CD14-positive monocyte (primary cell): ENCODE results near the gene GRAMD1A. TPM values are rescaled to one million over a fixed set of nuclear protein-coding genes. Genes with fewer than 3 reads are reported as not detected.
"Not testable (repeated sequence)": the region's sequence is repeated elsewhere in the genome, so short reads cannot be mapped to it uniquely, and the experiment has no call there.

ENCODE experiments used
- DNase-seq, 3 donors: peaks; one replicate each; pipeline ENCODE4 v3.0.0-alpha.2; 2011 to 2022
- H2AFZ ChIP-seq: 2 replicates; pipeline ENCODE4 v1.6.0; 2012; ENCODE audit warnings: mild to moderate bottlenecking, low read depth, low read length, inconsistent platforms; ENCODE audit not compliant: insufficient read depth, poor library complexity, severe bottlenecking
- H3K27ac ChIP-seq, 2 donors: 1 replicate in 1 of 2; 2 replicates in 1 of 2; pipeline ENCODE4 v1.5.1; 2012 to 2013; ENCODE audit warnings: low read length in 2 of 2, control low read depth in 1 of 2, inconsistent platforms in 1 of 2, low read depth in 1 of 2, mild to moderate bottlenecking in 1 of 2
- H3K27me3 ChIP-seq, 2 donors: one replicate each; pipeline versions ENCODE4 v1.6.0 to v1.6.1; 2011 to 2013; ENCODE audit warnings: low read length in 2 of 2; ENCODE audit not compliant: control insufficient read depth in 2 of 2, insufficient read depth in 2 of 2
- H3K36me3 ChIP-seq, 2 donors: replicated peaks in 1 of 2; 1 replicate in 1 of 2; 2 replicates in 1 of 2; pipeline versions ENCODE4 v1.5.1 to v1.6.1; 2012 to 2013; ENCODE audit warnings: low read length in 2 of 2, control low read depth in 1 of 2, inconsistent platforms in 1 of 2, mild to moderate bottlenecking in 1 of 2; ENCODE audit not compliant: insufficient read depth in 2 of 2, control insufficient read depth in 1 of 2
- H3K4me1 ChIP-seq, 2 donors: 1 replicate in 1 of 2; 2 replicates in 1 of 2; pipeline versions ENCODE4 v1.5.1 to v1.6.1; 2012 to 2013; ENCODE audit warnings: low read length in 2 of 2, control low read depth in 1 of 2, inconsistent platforms in 1 of 2, mild to moderate bottlenecking in 1 of 2, moderate library complexity in 1 of 2; ENCODE audit not compliant: insufficient read depth in 2 of 2, control insufficient read depth in 1 of 2
- H3K4me2 ChIP-seq: replicated peaks from 2 replicates; pipeline ENCODE3; 2012; ENCODE audit warnings: low read length, moderate library complexity, mild to moderate bottlenecking; ENCODE audit not compliant: poor library complexity, severe bottlenecking; ENCODE audit errors: extremely low read depth
- H3K4me3 ChIP-seq, 3 experiments: fragments of 200-600 bp in 1 of 3; sonication (generic) in 1 of 3; replicated peaks in 1 of 3; 1 replicate in 2 of 3; 2 replicates in 1 of 3; pipeline ENCODE4 v1.5.1; 2011 to 2013; ENCODE audit warnings: low read length in 3 of 3, mild to moderate bottlenecking in 3 of 3, control low read depth in 2 of 3, low read depth in 2 of 3, inconsistent platforms in 1 of 3, moderate library complexity in 1 of 3
- H3K79me2 ChIP-seq: 2 replicates; pipeline ENCODE4 v1.6.0; 2012; ENCODE audit warnings: mild to moderate bottlenecking, control low read depth, inconsistent platforms, low read length, moderate library complexity; ENCODE audit not compliant: insufficient read depth
- H3K9ac ChIP-seq: 2 replicates; pipeline ENCODE4 v1.6.0; 2017; ENCODE audit warnings: low read length, mild to moderate bottlenecking; ENCODE audit not compliant: insufficient read depth, poor library complexity, severe bottlenecking
- H3K9me3 ChIP-seq, 2 donors: replicated peaks in 1 of 2; 1 replicate in 1 of 2; 2 replicates in 1 of 2; pipeline versions ENCODE4 v1.5.1 to v1.6.1; 2012 to 2013; ENCODE audit warnings: low read length in 2 of 2, control low read depth in 1 of 2; ENCODE audit not compliant: control insufficient read depth in 1 of 2, insufficient read depth in 1 of 2
- H4K20me1 ChIP-seq: 2 replicates; pipeline ENCODE4 v1.6.0; 2012; ENCODE audit warnings: mild to moderate bottlenecking, low read length, control low read depth, moderate library complexity; ENCODE audit not compliant: insufficient read depth
- H3K27ac Mint-ChIP-seq, 7 donors: one replicate each; pipeline ENCODE4 v1.8.0; 2020; ENCODE audit warnings: mild to moderate bottlenecking in 7 of 7, mixed read lengths in 7 of 7, moderate library complexity in 6 of 7, inconsistent platforms in 2 of 7
- H3K27me3 Mint-ChIP-seq, 3 donors: one replicate each; pipeline ENCODE4 v1.8.0; 2021 to 2022; ENCODE audit warnings: low read depth in 3 of 3, mild to moderate bottlenecking in 3 of 3, mixed read lengths in 3 of 3, moderate library complexity in 3 of 3, inconsistent platforms in 1 of 3
- H3K36me3 Mint-ChIP-seq, 2 donors: one replicate each; pipeline ENCODE4 v1.8.0; 2020; ENCODE audit warnings: mixed read lengths in 2 of 2, inconsistent platforms in 1 of 2, mild to moderate bottlenecking in 1 of 2
- H3K4me1 Mint-ChIP-seq: one replicate; pipeline ENCODE4 v1.8.0; 2020; ENCODE audit warnings: mild to moderate bottlenecking, mixed read lengths
- H3K4me3 Mint-ChIP-seq, 2 donors: one replicate each; pipeline ENCODE4 v1.8.0; 2020; ENCODE audit warnings: mild to moderate bottlenecking in 2 of 2, mixed read lengths in 2 of 2, moderate library complexity in 1 of 2
- H3K9me3 Mint-ChIP-seq, 7 donors: one replicate each; pipeline ENCODE4 v1.8.0; 2020 to 2022; ENCODE audit warnings: mixed read lengths in 7 of 7, mild to moderate bottlenecking in 6 of 7, moderate library complexity in 6 of 7, inconsistent platforms in 2 of 7
- WGBS: methylation state at CpG from one replicate; pipeline ENCODE4 v1.1.5; 2013; ENCODE audit warnings: missing lambda C conversion rate; ENCODE audit not compliant: insufficient coverage; 5-methylcytosine and 5-hydroxymethylcytosine counted together
- intact Hi-C, 2 donors: fragments of 100-400 bp; cut with micrococcal nuclease; formaldehyde crosslinking; loops; one replicate each; pipeline versions ENCODE4 v1.15.0 to v1.15.1; 2023
- polyA plus RNA-seq, 3 donors: library from polyadenylated mRNA; depleted of rRNA in 1 of 3; unstranded in 2 of 3; stranded (reverse) in 1 of 3; fragments of 300-500 nt in 2 of 3; fragments of >200 nt in 1 of 3; fragmentation: Illumina TruSeq in 2 of 3; gene quantifications; 1 replicate in 2 of 3; 2 replicates in 1 of 3; pipeline ENCODE4 v1.2.3, GENCODE V29; 2012 to 2021
- TF ChIP-seq, protein P1 (sequence below): fragments of 200-600 bp; IDR thresholded peaks from one replicate; pipeline ENCODE4 v1.8.0; 2022; ENCODE audit warnings: antibody characterized with exemption, mild to moderate bottlenecking

GRAMD1A gene
- polyA plus RNA-seq, 3 donors, result 9.3 to 73.9 (median 15.1) TPM

DNA sequence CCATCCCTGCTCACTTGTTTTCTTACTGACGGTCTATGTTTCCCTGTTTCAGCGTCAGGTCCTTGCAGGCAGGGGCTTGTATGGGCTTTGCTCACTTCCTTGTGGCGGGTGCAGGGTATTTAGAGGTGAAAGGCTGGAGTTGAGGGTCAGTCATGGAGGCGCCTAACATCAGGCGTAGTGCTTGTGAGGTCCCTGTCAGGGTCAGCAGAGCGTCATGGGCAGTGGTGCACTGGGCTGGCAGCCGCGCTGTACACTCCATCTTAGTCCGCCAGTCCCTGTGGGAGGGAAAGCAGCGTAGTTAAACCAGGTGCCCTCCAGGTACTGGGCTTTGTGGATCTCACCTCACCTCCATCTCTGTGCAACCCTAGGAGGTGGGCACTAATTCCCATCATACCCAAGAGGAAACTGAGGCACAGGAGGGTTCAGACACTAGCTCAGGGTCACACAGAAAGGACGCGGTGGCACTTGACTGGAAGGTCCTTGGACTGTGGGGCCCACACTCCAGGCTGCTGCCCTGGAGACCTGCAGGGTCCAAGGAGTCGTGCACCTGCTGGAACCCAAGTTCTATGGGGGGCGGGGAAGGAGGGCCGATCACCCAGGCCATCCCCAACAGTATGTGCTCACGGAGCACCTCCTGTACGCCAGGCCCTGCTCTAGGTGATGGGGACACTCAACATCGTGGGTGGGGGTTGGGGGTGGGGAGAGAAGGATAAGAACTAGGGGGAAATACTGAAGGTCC is 4.6 kb downstream of the GRAMD1A start:
- Histone ChIP-seq H3K4me3 (no peak overlapping the region), H3K9ac (no peak overlapping the region), H3K36me3 (peaks cover 34% of the 10 kb centered on the region in 2 donors), H3K27me3 (no peaks in the 10 kb centered on the region), H4K20me1 (peaks cover 50% of the 10 kb centered on the region), H3K9me3 (no peaks in the 10 kb centered on the region), H2AFZ (no peak overlapping the region), H3K4me1 (peaks cover 36% of the 10 kb centered on the region in 2 donors), H3K27ac (peak overlapping the region in 1 of 2 donors; percentile 56), H3K79me2 (peaks cover 76% of the 10 kb centered on the region), H3K4me2 (no peak overlapping the region)
- peaks cover 0 to 1% (median 0%) of the 10 kb centered on the region in 7 donors for H3K9me3 Mint-ChIP-seq
- 93% methylated on average over 18 of the region's 18 CpGs for WGBS
- peaks cover 0 to 5% (median 1%) of the 10 kb centered on the region in 3 donors for H3K27me3 Mint-ChIP-seq
- H3K4me1 Mint-ChIP-seq, result peaks cover 36% of the 10 kb centered on the region
- DNase-seq, result no peak
- intact Hi-C loops, result no loop called here
- peaks cover 32 to 47% of the 10 kb centered on the region in 2 donors for H3K36me3 Mint-ChIP-seq
- TF ChIP-seq, protein P1, sequence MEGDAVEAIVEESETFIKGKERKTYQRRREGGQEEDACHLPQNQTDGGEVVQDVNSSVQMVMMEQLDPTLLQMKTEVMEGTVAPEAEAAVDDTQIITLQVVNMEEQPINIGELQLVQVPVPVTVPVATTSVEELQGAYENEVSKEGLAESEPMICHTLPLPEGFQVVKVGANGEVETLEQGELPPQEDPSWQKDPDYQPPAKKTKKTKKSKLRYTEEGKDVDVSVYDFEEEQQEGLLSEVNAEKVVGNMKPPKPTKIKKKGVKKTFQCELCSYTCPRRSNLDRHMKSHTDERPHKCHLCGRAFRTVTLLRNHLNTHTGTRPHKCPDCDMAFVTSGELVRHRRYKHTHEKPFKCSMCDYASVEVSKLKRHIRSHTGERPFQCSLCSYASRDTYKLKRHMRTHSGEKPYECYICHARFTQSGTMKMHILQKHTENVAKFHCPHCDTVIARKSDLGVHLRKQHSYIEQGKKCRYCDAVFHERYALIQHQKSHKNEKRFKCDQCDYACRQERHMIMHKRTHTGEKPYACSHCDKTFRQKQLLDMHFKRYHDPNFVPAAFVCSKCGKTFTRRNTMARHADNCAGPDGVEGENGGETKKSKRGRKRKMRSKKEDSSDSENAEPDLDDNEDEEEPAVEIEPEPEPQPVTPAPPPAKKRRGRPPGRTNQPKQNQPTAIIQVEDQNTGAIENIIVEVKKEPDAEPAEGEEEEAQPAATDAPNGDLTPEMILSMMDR, result no peak
- H3K4me3 Mint-ChIP-seq, result no peak overlapping the region
- H3K27ac Mint-ChIP-seq, result peak overlapping the region in 3 of 7 donors; percentile 28 to 72 (median 43)

DNA sequence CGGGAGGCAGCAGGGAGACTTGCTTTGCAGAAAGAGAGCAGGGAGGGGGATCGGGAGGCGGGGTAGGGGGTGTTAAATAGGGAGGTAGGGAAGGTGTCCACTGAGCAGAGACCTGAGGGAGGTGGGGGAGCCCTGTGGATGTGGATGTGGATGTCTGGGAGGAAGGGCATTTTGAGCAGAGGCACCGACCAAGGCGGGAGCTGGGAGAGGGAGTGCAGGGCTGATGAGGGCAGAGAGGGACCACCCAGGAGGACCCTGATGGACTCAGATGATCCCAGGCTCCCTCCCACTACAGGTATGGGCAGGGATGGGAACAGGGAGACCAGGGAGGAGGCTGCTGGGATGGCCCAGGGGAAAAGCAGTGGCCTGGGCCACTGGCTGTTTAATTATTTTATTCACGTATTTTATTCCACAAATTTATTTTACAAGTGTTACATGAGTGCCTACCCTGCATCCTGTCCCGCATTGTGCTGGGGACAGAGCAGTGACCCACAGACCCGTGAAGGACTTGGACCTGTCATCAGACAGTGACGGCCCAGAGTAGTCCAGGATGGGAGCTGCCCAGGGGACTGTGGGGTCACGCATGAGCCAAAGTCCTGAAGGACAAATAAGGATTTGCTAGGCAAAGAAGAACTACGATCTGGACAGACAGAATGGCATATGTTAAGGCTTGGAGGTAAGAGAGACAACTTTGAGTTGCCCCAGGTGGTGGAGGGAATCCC is 5.3 kb downstream of the GRAMD1A start:
- intact Hi-C loops, result no loop called here
- no peak overlapping the region for H3K4me3 Mint-ChIP-seq
- H3K4me1 Mint-ChIP-seq, result peaks cover 40% of the 10 kb centered on the region
- WGBS, result 100% methylated on average over 8 of the region's 11 CpGs
- Histone ChIP-seq H3K79me2 (peaks cover 72% of the 10 kb centered on the region), H3K27ac (no peak overlapping the region), H2AFZ (no peak overlapping the region), H3K4me3 (no peak overlapping the region), H3K4me1 (peaks cover 35 to 40% of the 10 kb centered on the region in 2 donors), H3K36me3 (peaks cover 41 to 42% of the 10 kb centered on the region in 2 donors), H3K27me3 (no peaks in the 10 kb centered on the region), H3K4me2 (no peak overlapping the region), H3K9ac (no peak overlapping the region), H4K20me1 (peaks cover 50% of the 10 kb centered on the region), H3K9me3 (no peaks in the 10 kb centered on the region)
- TF ChIP-seq, protein P1, result no peak
- H3K27me3 Mint-ChIP-seq, result peaks cover 0 to 5% (median 1%) of the 10 kb centered on the region in 3 donors
- no peak for DNase-seq
- peaks cover 0 to 1% (median 0%) of the 10 kb centered on the region in 7 donors for H3K9me3 Mint-ChIP-seq
- H3K36me3 Mint-ChIP-seq, result peaks cover 36 to 55% of the 10 kb centered on the region in 2 donors
- peak overlapping the region in 3 of 7 donors; percentile 14 to 78 (median 71) for H3K27ac Mint-ChIP-seq

DNA sequence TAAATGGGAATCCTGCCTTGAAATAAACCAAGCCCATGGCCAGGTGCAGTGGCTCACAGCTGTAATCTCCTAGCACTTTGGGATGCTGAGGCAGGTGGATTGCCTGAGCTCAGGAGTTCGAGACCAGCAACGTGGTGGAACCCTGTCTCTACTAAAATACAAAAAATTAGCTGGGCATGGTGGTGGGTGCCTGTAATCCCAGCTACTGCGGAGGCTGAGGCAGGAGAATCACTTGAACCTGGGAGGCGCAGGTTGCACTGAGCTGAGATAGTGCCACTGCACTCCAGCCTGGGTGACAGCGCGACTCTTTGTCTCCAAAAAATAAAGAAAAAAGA is 5.9 kb downstream of the GRAMD1A start:
- H2AFZ ChIP-seq, H3K27ac ChIP-seq, H3K4me3 ChIP-seq, H3K9me3 ChIP-seq, H3K27me3 Mint-ChIP-seq, H3K4me2 ChIP-seq, H3K4me3 Mint-ChIP-seq, intact Hi-C loops, H3K27me3 ChIP-seq, H3K9me3 Mint-ChIP-seq, DNase-seq, H3K9ac ChIP-seq: not testable (repeated sequence)
- peaks cover 39 to 59% of the 10 kb centered on the region in 2 donors for H3K36me3 Mint-ChIP-seq
- H3K4me1 ChIP-seq, result peaks cover 38 to 42% of the 10 kb centered on the region in 2 donors
- peaks cover 67% of the 10 kb centered on the region for H3K79me2 ChIP-seq
- 98% methylated on average over 4 of the region's 6 CpGs for WGBS
- peaks cover 50% of the 10 kb centered on the region for H4K20me1 ChIP-seq
- H3K27ac Mint-ChIP-seq, result peak overlapping the region in 1 of 7 donors; percentile 30
- H3K36me3 ChIP-seq, result peaks cover 44 to 45% of the 10 kb centered on the region in 2 donors
- peaks cover 44% of the 10 kb centered on the region for H3K4me1 Mint-ChIP-seq
